HG02870 (cell line): ENCODE results near the gene TBC1D17.

Source experiments
- ATAC-seq: cut with Tn5 transposase; IDR thresholded peaks from one replicate; pipeline ENCODE4 v1.9.1; 2021; ENCODE audit warnings: mild to moderate bottlenecking, moderate library complexity; ENCODE audit not compliant: unreplicated experiment

TBC1D17 gene

GRCh38 chr19:49933643-49934042, 56.1 kb downstream of the TBC1D17 start:
- no peak for ATAC-seq

- no peak for ATAC-seq
Observed at GRCh38 chr19:49936549-49936948, 59.0 kb downstream of the TBC1D17 start.

- no peak for ATAC-seq
Observed at GRCh38 chr19:49937750-49938381, 60.4 kb downstream of the TBC1D17 start.
